ENCODE measurements around the gene PMEPA1.
"Not testable (repeated sequence)": the region's sequence is repeated elsewhere in the genome, so short reads cannot be mapped to it uniquely, and the experiment has no call there.

PMEPA1 gene

GRCh38 chr20:57647933-57648785 is 61.7 kb downstream of the PMEPA1 start:
- no peak for DNase-seq

- DNase-seq = no peak
These were observed 62.5 kb downstream of the PMEPA1 start for GRCh38 chr20:57647006-57647932.

- no peak for DNase-seq
These were observed 70.9 kb downstream of the PMEPA1 start for GRCh38 chr20:57638895-57639236.

GRCh38 chr20:57638173-57638894 is 71.5 kb downstream of the PMEPA1 start:
- no peak for DNase-seq

GRCh38 chr20:57633945-57634491 is 75.8 kb downstream of the PMEPA1 start:
- DNase-seq = no peak

- no peak for DNase-seq
These were observed 77.5 kb downstream of the PMEPA1 start for GRCh38 chr20:57632286-57632685.

- DNase-seq = no peak
These were observed 79.8 kb downstream of the PMEPA1 start for GRCh38 chr20:57630061-57630460.

- DNase-seq = not testable (repeated sequence)
These were observed 80.3 kb downstream of the PMEPA1 start for GRCh38 chr20:57629491-57629901.

- DNase-seq = not testable (repeated sequence)
These were observed 80.9 kb downstream of the PMEPA1 start for GRCh38 chr20:57628962-57629308.

GRCh38 chr20:57628047-57628961 is 81.5 kb downstream of the PMEPA1 start:
- DNase-seq = no peak

- no peak for DNase-seq
These were observed 82.5 kb downstream of the PMEPA1 start for GRCh38 chr20:57627339-57627738.

GRCh38 chr20:57625978-57626377 is 83.8 kb downstream of the PMEPA1 start:
- no peak for DNase-seq

- DNase-seq = no peak
These were observed 84.4 kb downstream of the PMEPA1 start for GRCh38 chr20:57625181-57625958.

- no peak for DNase-seq
These were observed 85.7 kb downstream of the PMEPA1 start for GRCh38 chr20:57624124-57624523.

GRCh38 chr20:57622579-57623381 is 87.0 kb downstream of the PMEPA1 start:
- peak; percentile 49 for DNase-seq

- no peak for DNase-seq
These were observed 87.6 kb downstream of the PMEPA1 start for GRCh38 chr20:57622201-57622570.

- no peak for DNase-seq
These were observed 88.2 kb downstream of the PMEPA1 start for GRCh38 chr20:57621421-57622200.

GRCh38 chr20:57620999-57621398 is 88.8 kb downstream of the PMEPA1 start:
- DNase-seq = no peak

- no peak for DNase-seq
These were observed 89.4 kb downstream of the PMEPA1 start, which contains the start of gene ZBP1 for GRCh38 chr20:57620274-57620990. ZBP1 (minus strand) TSS chr20:57620426; CDS start chr20:57620295, 131 bp downstream.

Data from NCI-H526 treated with DMSO at 0.1 percent for 48 hours (cell line).